Fibroblast of mammary gland (primary cell): ENCODE measurements around the gene COL4A1.
"Not testable (repeated sequence)": the region's sequence is repeated elsewhere in the genome, so short reads cannot be mapped to it uniquely, and the experiment has no call there.

Source experiments
- DNase-seq: peaks from one replicate; pipeline ENCODE4 v3.0.0-alpha.2; 2010; ENCODE audit warnings: low read depth
- H3K4me3 ChIP-seq: 2 replicates; pipeline ENCODE4 v1.5.1; 2011; ENCODE audit warnings: low read depth, mild to moderate bottlenecking, low read length, moderate library complexity; ENCODE audit not compliant: control insufficient read depth
- TF ChIP-seq, protein P1 (sequence below): conservative IDR thresholded peaks from 2 replicates; pipeline ENCODE4 v1.5.1; 2011; ENCODE audit warnings: low read depth, low read length, inconsistent platforms; ENCODE audit not compliant: control insufficient read depth, insufficient read depth

Gene COL4A1

DNA sequence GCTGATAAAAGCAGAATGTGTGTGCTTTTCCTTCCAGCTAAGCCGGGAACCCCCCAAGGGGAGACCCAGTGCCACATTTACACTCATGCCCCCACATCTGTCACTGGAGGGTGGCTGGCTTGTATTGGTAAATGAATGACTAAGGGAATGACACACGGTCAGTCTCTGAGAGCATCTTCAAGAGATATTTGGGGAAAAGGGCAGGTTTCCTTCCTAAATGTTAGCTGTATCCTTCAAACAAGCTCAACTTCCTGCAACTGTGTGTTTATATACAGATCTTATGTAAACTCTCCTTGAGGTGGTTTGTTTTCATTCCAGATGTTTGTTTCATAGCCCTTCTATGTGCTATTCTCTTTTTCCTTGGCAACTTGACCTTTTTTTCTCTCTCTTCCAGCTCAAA lies 192.6 kb downstream of the COL4A1 start:
- no peak overlapping the region for H3K4me3 ChIP-seq
- TF ChIP-seq, protein P1, sequence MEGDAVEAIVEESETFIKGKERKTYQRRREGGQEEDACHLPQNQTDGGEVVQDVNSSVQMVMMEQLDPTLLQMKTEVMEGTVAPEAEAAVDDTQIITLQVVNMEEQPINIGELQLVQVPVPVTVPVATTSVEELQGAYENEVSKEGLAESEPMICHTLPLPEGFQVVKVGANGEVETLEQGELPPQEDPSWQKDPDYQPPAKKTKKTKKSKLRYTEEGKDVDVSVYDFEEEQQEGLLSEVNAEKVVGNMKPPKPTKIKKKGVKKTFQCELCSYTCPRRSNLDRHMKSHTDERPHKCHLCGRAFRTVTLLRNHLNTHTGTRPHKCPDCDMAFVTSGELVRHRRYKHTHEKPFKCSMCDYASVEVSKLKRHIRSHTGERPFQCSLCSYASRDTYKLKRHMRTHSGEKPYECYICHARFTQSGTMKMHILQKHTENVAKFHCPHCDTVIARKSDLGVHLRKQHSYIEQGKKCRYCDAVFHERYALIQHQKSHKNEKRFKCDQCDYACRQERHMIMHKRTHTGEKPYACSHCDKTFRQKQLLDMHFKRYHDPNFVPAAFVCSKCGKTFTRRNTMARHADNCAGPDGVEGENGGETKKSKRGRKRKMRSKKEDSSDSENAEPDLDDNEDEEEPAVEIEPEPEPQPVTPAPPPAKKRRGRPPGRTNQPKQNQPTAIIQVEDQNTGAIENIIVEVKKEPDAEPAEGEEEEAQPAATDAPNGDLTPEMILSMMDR = no peak
- peak; percentile 67 for DNase-seq

DNA sequence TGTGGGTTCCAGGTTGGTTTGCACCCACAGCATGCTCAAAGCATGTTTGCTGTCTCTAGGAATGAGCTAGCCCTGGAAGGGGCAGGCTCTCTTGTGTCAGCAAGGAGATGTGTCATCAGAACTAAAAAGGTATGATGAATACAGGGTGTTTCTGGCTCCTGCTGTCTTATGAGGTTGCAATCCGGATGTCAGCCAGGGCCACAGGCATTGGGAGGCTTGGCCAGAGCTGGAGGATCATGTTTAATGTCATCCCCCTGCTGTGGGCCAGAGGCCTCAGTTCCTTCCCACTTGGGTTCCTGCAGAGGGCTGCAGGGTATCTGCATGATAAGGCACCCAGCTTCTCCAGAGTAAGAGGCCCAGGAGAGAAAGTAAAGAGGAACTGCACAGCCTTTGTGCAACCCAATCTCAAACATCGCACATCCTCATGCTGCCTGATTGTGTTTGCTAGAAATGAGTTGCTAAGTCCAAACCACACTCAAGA lies 193.6 kb downstream of the COL4A1 start:
- peak; percentile 77 for DNase-seq
- no peak overlapping the region for H3K4me3 ChIP-seq
- TF ChIP-seq, protein P1 = no peak

DNA sequence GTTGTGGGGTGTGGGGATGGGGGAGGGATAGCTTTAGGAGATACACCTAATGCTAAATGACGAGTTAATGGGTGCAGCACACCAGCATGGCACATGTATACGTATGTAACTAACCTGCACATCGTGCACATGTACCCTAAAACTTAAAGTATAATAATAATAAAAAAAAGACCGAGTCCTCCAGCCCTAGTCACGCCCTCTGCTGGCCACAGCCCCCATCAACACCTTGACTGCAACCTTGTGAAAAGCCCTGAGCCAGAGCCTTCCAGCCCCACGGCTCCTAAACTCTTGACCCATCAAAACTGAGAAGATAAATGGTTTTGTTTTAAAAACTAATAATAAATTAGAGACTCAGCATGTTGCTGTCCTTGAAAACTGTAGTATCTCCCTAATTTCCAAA lies 194.6 kb downstream of the COL4A1 start:
- H3K4me3 ChIP-seq = not testable (repeated sequence)
- peak; percentile 29 for DNase-seq
- TF ChIP-seq, protein P1 = peak; percentile 41

DNA sequence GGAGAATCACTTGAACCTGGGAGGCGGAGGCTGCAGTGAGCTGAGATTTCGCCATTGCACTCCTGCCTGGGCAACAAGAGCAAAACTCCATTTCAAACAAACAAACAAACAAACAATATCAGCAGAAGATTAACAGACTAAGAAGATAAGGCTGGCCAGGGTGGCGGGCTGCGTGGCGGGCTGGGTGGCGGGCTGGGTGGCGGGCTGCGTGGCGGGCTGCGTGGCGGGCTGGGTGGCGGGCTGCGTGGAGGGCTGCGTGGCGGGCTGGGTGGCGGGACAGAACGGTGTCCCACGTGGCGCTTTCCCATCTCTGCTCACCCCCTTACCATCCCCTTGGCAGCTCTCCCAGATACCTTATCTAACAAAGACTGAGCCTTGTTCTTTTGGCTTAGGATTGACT lies 196.2 kb downstream of the COL4A1 start:
- TF ChIP-seq, protein P1 = no peak
- H3K4me3 ChIP-seq = no peak overlapping the region
- no peak for DNase-seq

DNA sequence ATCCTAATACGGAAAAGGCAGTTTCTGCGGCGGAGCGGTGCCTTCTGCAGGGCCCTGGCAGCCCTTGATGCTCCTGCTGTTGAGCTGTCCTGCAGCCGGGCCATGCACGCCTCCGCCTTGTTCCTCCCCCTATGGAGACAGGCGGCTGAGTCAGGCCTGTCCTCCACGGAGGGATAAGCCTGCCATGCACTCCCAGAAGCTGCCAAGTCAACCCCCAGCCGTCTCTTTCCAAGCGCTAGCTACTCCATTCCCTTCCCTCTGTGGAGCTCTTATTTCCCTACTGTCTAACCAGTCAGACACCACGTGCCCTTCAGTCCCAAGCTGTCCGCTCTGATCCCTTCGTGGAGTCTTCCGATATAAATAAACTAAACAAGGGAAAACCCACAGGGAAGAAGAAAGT lies 197.0 kb downstream of the COL4A1 start:
- no peak overlapping the region for H3K4me3 ChIP-seq
- TF ChIP-seq, protein P1 = no peak
- peak; percentile 96 for DNase-seq

DNA sequence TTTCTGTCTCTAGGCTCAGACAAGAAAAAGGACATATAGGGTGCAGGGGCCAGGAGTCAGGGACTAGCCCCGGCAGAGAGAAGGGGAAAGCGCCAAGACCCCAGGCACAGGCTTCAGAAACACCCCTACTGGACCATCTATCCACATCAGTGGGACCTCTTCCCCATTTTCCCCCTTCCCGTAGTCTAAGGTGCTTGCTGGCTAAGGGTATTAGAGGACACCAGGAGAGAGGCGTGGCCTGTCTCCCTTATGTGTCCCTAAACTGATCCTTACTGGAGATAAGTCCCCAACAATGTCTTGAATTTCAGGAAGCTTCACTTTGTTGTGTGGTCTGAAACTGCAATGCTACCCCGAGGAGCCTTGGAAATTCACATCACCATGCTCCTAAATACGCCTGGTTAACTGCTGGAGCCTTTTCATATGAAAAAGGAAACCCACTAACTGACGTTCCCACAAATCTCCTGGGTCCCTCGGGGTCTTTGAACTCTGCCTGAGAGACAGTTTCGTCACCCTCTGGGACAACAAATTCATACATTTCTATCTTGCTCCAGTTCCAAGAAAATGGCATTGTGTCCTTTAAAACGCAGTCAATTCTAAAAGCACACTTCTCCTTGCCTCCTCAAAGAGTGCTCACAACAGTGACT lies 197.7 kb downstream of the COL4A1 start:
- TF ChIP-seq, protein P1 = no peak

DNA sequence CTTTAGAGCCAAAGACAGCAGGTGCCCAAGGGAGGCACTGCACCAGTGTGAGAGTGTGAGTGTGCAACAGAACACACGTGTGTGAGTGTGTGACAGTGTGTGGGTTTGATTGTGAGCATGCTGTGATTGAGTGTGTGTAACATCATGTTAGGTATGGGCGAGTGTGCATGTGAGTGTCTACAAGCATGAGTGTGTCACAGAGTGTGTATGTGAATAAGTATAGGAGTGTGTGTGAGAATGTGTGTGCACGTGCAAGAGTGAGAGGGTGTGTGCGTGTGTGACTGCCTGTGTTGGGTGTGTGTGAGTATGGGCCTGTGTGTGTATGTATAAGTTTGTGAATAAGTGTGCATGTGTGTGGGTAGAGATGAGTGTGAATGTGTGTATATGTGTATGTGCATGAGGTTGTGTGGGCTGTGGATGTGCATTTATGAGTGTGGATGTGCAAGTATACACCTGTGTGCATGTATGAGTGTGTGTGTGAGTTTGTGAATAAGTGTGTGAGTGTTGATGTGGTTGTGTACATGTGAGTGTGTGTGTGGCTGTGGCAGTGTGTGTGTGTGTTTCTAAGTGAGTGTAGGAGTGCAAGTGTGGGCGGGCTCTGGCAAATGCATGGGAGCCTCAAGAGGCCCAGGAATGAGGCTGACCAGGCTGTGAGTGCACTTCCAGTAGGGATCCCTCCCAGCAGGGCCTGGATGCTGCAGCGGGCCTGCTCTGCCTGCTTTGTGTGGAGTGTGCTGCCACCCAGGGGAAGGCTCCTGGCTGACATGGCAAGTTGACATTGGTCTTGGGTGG lies 198.4 kb downstream of the COL4A1 start:
- DNase-seq = peak; percentile 90
- TF ChIP-seq, protein P1 = peak; percentile 83
- no peak overlapping the region for H3K4me3 ChIP-seq

More for the DNA sequence above, 197.7 kb downstream of the COL4A1 start:
- peak; percentile 35 for DNase-seq
- H3K4me3 ChIP-seq = no peak overlapping the region
